Caco-2 (cell line): Measurements from ENCODE around the gene FRK. TPM values are rescaled to one million over a fixed set of nuclear protein-coding genes. Genes with fewer than 3 reads are reported as not detected.
A peak's percentile ranks its signal among the peaks of the same experiment; 100 is the strongest.

Source experiments
- BruUV-seq: library from RNA; stranded (reverse); fragments of 400-500 nt; replicated peaks from 2 replicates; lab custom pipeline; 2021; lab: Mats Ljungman, UMichigan
- CTCF ChIA-PET: fragments of 300-600 bp; sonication (Branson Sonifier 250); formaldehyde crosslinking; loops from one replicate; lab custom pipeline; 2022; ENCODE audit warnings: antibody characterized with exemption; lab: Charles Lee
- POLR2A ChIA-PET: fragments of 300-600 bp; sonication (Branson Sonifier 250); formaldehyde crosslinking; loops from one replicate; lab custom pipeline; 2022; ENCODE audit warnings: antibody characterized with exemption; lab: Charles Lee
- DNase-seq, 2 experiments: peaks; one replicate each; pipeline versions ENCODE4 v3.0.0 to v3.0.0-alpha.2; 2020 to 2022
- H3K27me3 ChIP-seq: replicated peaks from 2 replicates; pipeline ENCODE4 v1.6.0; 2011; ENCODE audit warnings: low read length; ENCODE audit not compliant: control insufficient read depth, insufficient read depth
- H3K36me3 ChIP-seq: 2 replicates; pipeline ENCODE4 v1.5.1; 2011; ENCODE audit warnings: low read length; ENCODE audit not compliant: control insufficient read depth, insufficient read depth
- H3K4me1 ChIP-seq: fragments of 250-450 bp; sonication (Bioruptor Pico); 2 replicates; pipeline ENCODE4 v1.5.1; 2020; ENCODE audit warnings: mild to moderate bottlenecking
- H3K4me3 ChIP-seq: 2 replicates; pipeline ENCODE4 v1.5.1; 2011; ENCODE audit warnings: low read depth, mild to moderate bottlenecking, control low read depth, low read length
- H3K9me3 ChIP-seq: fragments of 250-450 bp; sonication (Bioruptor Pico); 2 replicates; pipeline ENCODE4 v1.5.1; 2020; ENCODE audit warnings: mild to moderate bottlenecking, moderate library complexity
- H3K27ac Mint-ChIP-seq: one replicate; pipeline ENCODE4 v1.8.0; 2022; ENCODE audit warnings: mixed read lengths; ENCODE audit not compliant: unreplicated experiment
- H3K27me3 Mint-ChIP-seq: one replicate; pipeline ENCODE4 v1.8.0; 2022; ENCODE audit warnings: mixed read lengths; ENCODE audit not compliant: insufficient read depth, unreplicated experiment
- H3K36me3 Mint-ChIP-seq: one replicate; pipeline ENCODE4 v1.8.0; 2022; ENCODE audit warnings: mild to moderate bottlenecking, mixed read lengths; ENCODE audit not compliant: insufficient read depth, unreplicated experiment
- H3K4me1 Mint-ChIP-seq: one replicate; pipeline ENCODE4 v1.8.0; 2022; ENCODE audit warnings: low read depth, mixed read lengths; ENCODE audit not compliant: unreplicated experiment
- H3K4me3 Mint-ChIP-seq: one replicate; pipeline ENCODE4 v1.8.0; 2022; ENCODE audit warnings: mild to moderate bottlenecking, moderate library complexity, mixed read lengths; ENCODE audit not compliant: unreplicated experiment
- H3K9me3 Mint-ChIP-seq: one replicate; pipeline ENCODE4 v1.8.0; 2022; ENCODE audit warnings: mixed read lengths; ENCODE audit not compliant: unreplicated experiment
- intact Hi-C: fragments of 100-400 bp; cut with micrococcal nuclease; formaldehyde crosslinking; loops from one replicate; pipeline ENCODE4 v1.10.0; 2022; ENCODE audit not compliant: unreplicated experiment
- total RNA-seq: library from RNA; stranded (reverse); gene quantifications from 2 replicates; pipeline ENCODE4 v1.2.3, GENCODE V29; 2022
- TF ChIP-seq, protein P1 (sequence below), 2 experiments: fragments of 200-600 bp in 1 of 2; IDR thresholded peaks; 1 replicate in 1 of 2; 2 replicates in 1 of 2; pipeline versions ENCODE4 v1.5.1 to v1.8.0; 2011 to 2022; ENCODE audit warnings: antibody characterized with exemption in 1 of 2, control low read depth in 1 of 2, inconsistent platforms in 1 of 2, low read depth in 1 of 2, low read length in 1 of 2, mild to moderate bottlenecking in 1 of 2, moderate library complexity in 1 of 2; ENCODE audit not compliant: insufficient read depth in 1 of 2, severe bottlenecking in 1 of 2, unreplicated experiment in 1 of 2

The FRK gene
- total RNA-seq, 1 experiment from 2014 or later, result 7.3 TPM

DNA sequence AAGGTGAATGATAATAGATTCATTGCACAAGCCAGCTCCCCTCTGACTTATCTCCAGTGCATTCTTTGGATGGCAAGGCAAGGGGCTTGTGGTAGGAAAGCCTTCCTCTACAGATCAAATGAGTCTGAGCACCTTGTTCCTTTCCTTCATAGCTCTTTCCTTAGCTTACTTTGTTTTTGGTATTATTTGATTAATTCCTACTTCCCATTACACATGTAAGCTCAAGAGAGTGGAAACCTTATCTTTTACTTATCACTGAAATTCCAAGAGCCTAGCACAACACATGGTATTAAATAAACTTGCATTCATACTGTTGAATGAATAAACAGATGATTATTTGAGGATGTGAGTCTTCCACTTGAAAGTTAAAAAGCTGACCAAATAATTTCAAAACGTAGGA lies 41.7 kb downstream of the FRK start:
- DNase-seq, result no peak
- CTCF ChIA-PET, result interaction anchor here (0.9 to 1.2 kb wide), 2 partner anchors 8 to 82 kb away, joined by 4 read pairs; partner anchors contain the start of gene NT5DC1
- no peak overlapping the region for H3K4me3 Mint-ChIP-seq

DNA sequence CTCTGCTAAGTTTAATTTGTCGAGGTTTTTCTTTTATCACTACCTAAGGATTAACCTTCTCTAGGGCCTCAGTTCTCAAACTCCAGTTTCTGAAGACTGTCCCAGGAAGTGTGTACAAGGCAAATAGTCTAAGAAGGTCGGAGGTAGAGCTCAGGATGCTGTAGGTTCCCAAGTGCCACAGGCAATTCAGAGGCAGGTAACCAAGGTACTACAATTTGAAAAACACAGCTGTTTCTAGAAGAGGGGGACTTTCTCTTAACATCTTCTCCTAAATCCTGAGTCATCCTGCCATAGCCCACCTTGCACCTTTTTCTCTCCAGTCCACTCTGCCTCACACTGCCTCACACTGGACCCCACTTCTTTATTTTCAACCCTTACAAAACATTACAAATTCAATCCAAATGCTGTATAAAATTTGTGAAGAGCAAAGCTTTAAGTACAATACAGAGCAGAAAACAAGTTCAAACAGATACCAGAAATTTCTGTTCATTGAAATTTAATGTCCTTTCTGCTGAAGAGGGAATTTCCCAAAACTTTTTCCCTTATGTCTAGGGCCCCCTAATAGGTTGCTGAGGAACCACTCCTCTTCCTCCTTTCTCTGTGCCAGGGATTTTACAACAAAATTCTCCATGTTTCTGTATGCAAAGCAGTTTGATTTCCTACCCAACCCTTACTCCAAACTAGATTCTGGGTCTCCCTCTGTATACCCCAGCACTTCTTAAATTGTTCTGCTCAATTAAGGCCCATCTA lies 43.0 kb downstream of the FRK start:
- ChIA-PET CTCF (interaction anchor here (1.3 kb wide), 1 partner anchor 79 kb away, joined by 5 read pairs; no protein-coding TSS in a partner anchor), POLR2A (interaction anchor here (0.6 kb wide), 1 partner anchor 41 kb away, joined by 12 read pairs; no protein-coding TSS in a partner anchor)
- TF ChIP-seq, protein P1, sequence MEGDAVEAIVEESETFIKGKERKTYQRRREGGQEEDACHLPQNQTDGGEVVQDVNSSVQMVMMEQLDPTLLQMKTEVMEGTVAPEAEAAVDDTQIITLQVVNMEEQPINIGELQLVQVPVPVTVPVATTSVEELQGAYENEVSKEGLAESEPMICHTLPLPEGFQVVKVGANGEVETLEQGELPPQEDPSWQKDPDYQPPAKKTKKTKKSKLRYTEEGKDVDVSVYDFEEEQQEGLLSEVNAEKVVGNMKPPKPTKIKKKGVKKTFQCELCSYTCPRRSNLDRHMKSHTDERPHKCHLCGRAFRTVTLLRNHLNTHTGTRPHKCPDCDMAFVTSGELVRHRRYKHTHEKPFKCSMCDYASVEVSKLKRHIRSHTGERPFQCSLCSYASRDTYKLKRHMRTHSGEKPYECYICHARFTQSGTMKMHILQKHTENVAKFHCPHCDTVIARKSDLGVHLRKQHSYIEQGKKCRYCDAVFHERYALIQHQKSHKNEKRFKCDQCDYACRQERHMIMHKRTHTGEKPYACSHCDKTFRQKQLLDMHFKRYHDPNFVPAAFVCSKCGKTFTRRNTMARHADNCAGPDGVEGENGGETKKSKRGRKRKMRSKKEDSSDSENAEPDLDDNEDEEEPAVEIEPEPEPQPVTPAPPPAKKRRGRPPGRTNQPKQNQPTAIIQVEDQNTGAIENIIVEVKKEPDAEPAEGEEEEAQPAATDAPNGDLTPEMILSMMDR (IDR thresholded peaks at IDR 0.05; ENCODE audit: insufficient read depth in 1 of 2, low read depth in 1 of 2, low read length in 1 of 2, severe bottlenecking in 1 of 2, unreplicated experiment in 1 of 2), result no peak
- intact Hi-C loops, result loop anchor here (10.0 kb wide), 1 partner anchor 237 kb away; the partner anchor contains the start of gene TSPYL4
- H3K27me3 Mint-ChIP-seq, result no peaks in the 10 kb centered on the region
- peaks cover 32% of the 10 kb centered on the region for H3K4me1 Mint-ChIP-seq
- no TSS peak for BruUV-seq
- H3K36me3 ChIP-seq, result no peaks in the 10 kb centered on the region
- no peaks in the 10 kb centered on the region for H3K27me3 ChIP-seq
- H3K4me1 ChIP-seq, result peaks cover 27% of the 10 kb centered on the region
- H3K9me3 ChIP-seq, result no peaks in the 10 kb centered on the region
- no peak overlapping the region for H3K4me3 ChIP-seq
- H3K4me3 Mint-ChIP-seq, result no peak overlapping the region
- peak overlapping the region; percentile 65 for H3K27ac Mint-ChIP-seq
- no peaks in the 10 kb centered on the region for H3K36me3 Mint-ChIP-seq
- no peak for DNase-seq
- no peaks in the 10 kb centered on the region for H3K9me3 Mint-ChIP-seq

More for the DNA sequence above, 41.7 kb downstream of the FRK start:
- TF ChIP-seq, protein P1 (IDR thresholded peaks at IDR 0.05; ENCODE audit: insufficient read depth in 1 of 2, low read depth in 1 of 2, low read length in 1 of 2, severe bottlenecking in 1 of 2, unreplicated experiment in 1 of 2), result no peak
- no peaks in the 10 kb centered on the region for H3K27me3 ChIP-seq
- Mint-ChIP-seq H3K36me3 (no peaks in the 10 kb centered on the region), H3K27ac (no peak overlapping the region), H3K27me3 (no peaks in the 10 kb centered on the region), H3K9me3 (no peaks in the 10 kb centered on the region), H3K4me1 (peaks cover 30% of the 10 kb centered on the region)
- intact Hi-C loops, result loop anchor here (1.0 to 10.0 kb wide), 2 partner anchors 17 to 236 kb away; partner anchors contain the start of gene TSPYL4
- H3K4me1 ChIP-seq, result peaks cover 27% of the 10 kb centered on the region
- BruUV-seq, result no TSS peak
- POLR2A ChIA-PET, result interaction anchor here (0.8 to 0.9 kb wide), 2 partner anchors 42 to 81 kb away, joined by 4 to 5 read pairs; partner anchors contain the start of genes FRK and NT5DC1
- no peaks in the 10 kb centered on the region for H3K9me3 ChIP-seq
- H3K4me3 ChIP-seq, result no peak overlapping the region
- H3K36me3 ChIP-seq, result no peaks in the 10 kb centered on the region

DNA sequence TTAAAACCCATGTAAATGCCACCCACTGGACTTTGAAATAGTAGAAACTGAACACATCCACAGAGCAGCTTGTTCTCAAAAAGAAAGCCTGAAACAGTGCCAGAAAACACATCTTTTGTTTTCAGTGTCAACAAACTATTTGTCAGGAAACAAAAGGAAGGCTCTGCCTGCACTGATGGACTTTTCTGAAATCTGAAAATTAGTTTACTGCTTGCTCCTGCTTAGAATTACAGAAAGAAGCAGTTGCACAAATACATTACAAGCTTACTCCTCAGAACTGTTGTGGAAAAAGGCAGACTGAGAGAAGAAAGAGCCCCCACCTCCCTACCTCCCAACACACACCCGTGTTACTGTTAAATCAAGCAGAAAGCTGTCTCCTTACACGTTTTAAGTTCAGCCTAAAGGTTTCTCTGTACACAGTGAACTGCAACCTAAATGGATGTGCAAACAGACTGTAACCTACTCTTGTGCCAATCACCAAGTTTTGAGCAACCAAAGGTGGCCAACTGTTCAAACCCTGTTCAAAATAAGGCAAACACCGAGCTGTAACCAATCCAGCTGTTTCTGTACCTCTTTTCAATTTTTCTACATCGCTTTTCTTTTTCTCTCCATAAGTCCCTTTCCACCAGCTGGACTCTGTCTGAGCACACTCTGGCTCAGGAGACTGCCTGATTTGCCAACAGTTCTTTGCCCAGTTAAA lies 43.7 kb downstream of the FRK start:
- Mint-ChIP-seq H3K4me1 (peaks cover 32% of the 10 kb centered on the region), H3K9me3 (no peaks in the 10 kb centered on the region), H3K36me3 (no peaks in the 10 kb centered on the region), H3K27ac (peak overlapping the region; percentile 65), H3K4me3 (no peak overlapping the region), H3K27me3 (no peaks in the 10 kb centered on the region)
- Histone ChIP-seq H3K4me3 (no peak overlapping the region), H3K36me3 (no peaks in the 10 kb centered on the region), H3K9me3 (no peaks in the 10 kb centered on the region), H3K27me3 (no peaks in the 10 kb centered on the region), H3K4me1 (peaks cover 27% of the 10 kb centered on the region)
- CTCF ChIA-PET, result interaction anchor here (1.3 kb wide), 1 partner anchor 80 kb away, joined by 5 read pairs; no protein-coding TSS in a partner anchor
- TF ChIP-seq, protein P1 (IDR thresholded peaks at IDR 0.05; ENCODE audit: insufficient read depth in 1 of 2, low read depth in 1 of 2, low read length in 1 of 2, severe bottlenecking in 1 of 2, unreplicated experiment in 1 of 2), result no peak
- no TSS peak for BruUV-seq
- POLR2A ChIA-PET, result interaction anchor here (0.6 kb wide), 1 partner anchor 41 kb away, joined by 12 read pairs; no protein-coding TSS in a partner anchor
- DNase-seq, result no peak
- intact Hi-C loops, result loop anchor here (10.0 kb wide), 1 partner anchor 238 kb away; the partner anchor contains the start of gene TSPYL4
